22Rv1 (cell line): ENCODE data around the gene STAT1.

Source experiments
- CTCF ChIP-seq: fragments of 450-650 bp; IDR thresholded peaks from 2 replicates; pipeline ENCODE4 v1.5.1; 2017; ENCODE audit warnings: mild to moderate bottlenecking
- ZFX ChIP-seq: fragments of 450-650 bp; IDR thresholded peaks from 2 replicates; pipeline ENCODE4 v1.6.1; 2017; ENCODE audit warnings: antibody characterized with exemption, borderline replicate concordance

- TF ChIP-seq CTCF (no peak), ZFX (no peak)
Observed at GRCh38 chr2:190973262-190973661, 40.7 kb downstream of the STAT1 start.
